HepG2 (cell line): ENCODE results near the gene ZNF574. TPM values are rescaled to one million over a fixed set of nuclear protein-coding genes. Genes with fewer than 3 reads are reported as not detected.

Experiments used
- AHDC1 ChIP-seq: sonication (generic); formaldehyde crosslinking; IDR thresholded peaks from 2 replicates; pipeline ENCODE4 v1.5.1; 2020; ENCODE audit warnings: mild to moderate bottlenecking, missing genetic modification reagents, borderline replicate concordance
- KAT8 ChIP-seq: IDR thresholded peaks from 2 replicates; pipeline ENCODE4 v1.6.1; 2016; ENCODE audit warnings: missing genetic modification reagents, missing compliant biosample characterization
- ZNF431 ChIP-seq: sonication (generic); formaldehyde crosslinking; IDR thresholded peaks from 2 replicates; pipeline ENCODE4 v1.9.0; 2022; ENCODE audit warnings: missing genetic modification reagents, low read depth, mild to moderate bottlenecking, borderline replicate concordance
- ZNF597 ChIP-seq: sonication (generic); formaldehyde crosslinking; IDR thresholded peaks from 2 replicates; pipeline ENCODE4 v1.5.0; 2020; ENCODE audit warnings: missing genetic modification reagents
- polyA plus RNA-seq, 8 experiments: library from polyadenylated mRNA; depleted of rRNA in 3 of 8; stranded (reverse) in 7 of 8; unstranded in 1 of 8; fragments of >200 nt; fragmentation: Illumina TruSeq in 4 of 8; extraction: Trizol in 4 of 8; gene quantifications; 2 replicates each; pipeline versions ENCODE4 v1.2.1 to v1.2.3, GENCODE V29; 2011 to 2016; ENCODE audit warnings: low read depth in 4 of 8, missing spikeins in 1 of 8, mixed read lengths in 1 of 8; ENCODE audit not compliant: insufficient read depth in 1 of 8
- total RNA-seq, 5 experiments: library from RNA; depleted of rRNA; stranded (reverse); fragments of >200 nt; fragmentation: Illumina TruSeq; extraction: Trizol; gene quantifications; 2 replicates each; pipeline ENCODE4 v1.2.3, GENCODE V29; 2016; ENCODE audit warnings: low read depth in 1 of 5

Gene ZNF574
- total and polyA plus RNA-seq, 2 of the 13 experiments (the other 11 are each of a cell fraction or from before 2014, with no cell fraction given), result 7.7 to 7.9 TPM

- TF ChIP-seq ZNF597 (CRISPR knock-in tag) (no peak), KAT8 (CRISPR knock-in tag) (no peak), ZNF431 (CRISPR knock-in tag) (no peak), AHDC1 (CRISPR knock-in tag) (no peak)
Observed at GRCh38 chr19:42080764-42081375, 4.9 kb downstream of the ZNF574 start (continued).
